NB4 (cell line): Measurements from ENCODE around the gene XPO5.

Experiments
- MAX ChIP-seq: IDR thresholded peaks from 2 replicates; pipeline ENCODE4 v1.6.1; 2011; ENCODE audit warnings: low read depth, low read length
- POLR2A ChIP-seq: IDR thresholded peaks from 2 replicates; pipeline ENCODE4 v1.6.1; 2011; ENCODE audit warnings: mild to moderate bottlenecking; ENCODE audit not compliant: insufficient read length; ENCODE audit errors: extremely low read depth

- TF ChIP-seq POLR2A (no peak), MAX (no peak)
Observed at GRCh38 chr6:43490523-43490939, 85.3 kb downstream of the XPO5 start.
